ENCODE results near the gene CEP57L1. TPM values are rescaled to one million over a fixed set of nuclear protein-coding genes. Genes with fewer than 3 reads are reported as not detected.
"Not testable (repeated sequence)": the region's sequence is repeated elsewhere in the genome, so short reads cannot be mapped to it uniquely, and the experiment has no call there.

Gene CEP57L1
- total RNA-seq, 4 donors from 2014 or later = 11.0 to 30.0 (median 16.3) TPM

DNA sequence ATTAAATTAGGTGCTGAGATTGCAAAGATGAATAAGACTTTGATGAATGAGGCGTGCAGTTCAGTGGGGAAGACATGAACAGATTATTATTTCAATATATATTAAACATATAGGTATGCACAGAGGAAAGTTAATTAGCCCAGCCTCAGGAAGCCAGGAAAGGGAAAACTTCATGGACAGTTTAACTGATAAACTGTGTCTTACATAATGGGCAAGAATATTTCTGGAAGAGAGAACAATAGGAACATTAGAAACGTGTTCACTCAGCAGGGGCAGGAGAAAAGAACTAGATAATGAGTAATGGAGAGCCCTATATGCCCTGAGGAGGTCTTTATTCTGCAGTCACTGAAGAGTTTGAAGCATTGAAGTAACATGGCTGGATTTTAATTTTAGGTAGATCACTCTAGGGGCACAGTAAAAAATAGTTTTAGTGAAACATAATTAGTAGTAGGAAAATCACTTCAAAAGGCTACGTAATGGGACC is 23.6 kb downstream of the CEP57L1 start:
- no peaks in the 10 kb centered on the region for H3K36me3 ChIP-seq
- 20 to 68% methylated on average over 1 to 3 of the region's 3 CpGs for WGBS, 2 donors (ENCODE audit: low coverage in 1 of 2)
- TF ChIP-seq EP300 (IDR thresholded peaks at IDR 0.05) (no peak), POLR2AphosphoS5 (IDR thresholded peaks at IDR 0.05) (no peak)
- H3K27me3 ChIP-seq = no peaks in the 10 kb centered on the region
- ATAC-seq = no peak
- no peak overlapping the region for H3K27ac ChIP-seq
- H3K9me3 ChIP-seq = no peaks in the 10 kb centered on the region
- peaks cover 4 to 51% (median 5%) of the 10 kb centered on the region in 3 donors for H3K4me1 ChIP-seq
- H3K4me3 ChIP-seq = no peak overlapping the region

DNA sequence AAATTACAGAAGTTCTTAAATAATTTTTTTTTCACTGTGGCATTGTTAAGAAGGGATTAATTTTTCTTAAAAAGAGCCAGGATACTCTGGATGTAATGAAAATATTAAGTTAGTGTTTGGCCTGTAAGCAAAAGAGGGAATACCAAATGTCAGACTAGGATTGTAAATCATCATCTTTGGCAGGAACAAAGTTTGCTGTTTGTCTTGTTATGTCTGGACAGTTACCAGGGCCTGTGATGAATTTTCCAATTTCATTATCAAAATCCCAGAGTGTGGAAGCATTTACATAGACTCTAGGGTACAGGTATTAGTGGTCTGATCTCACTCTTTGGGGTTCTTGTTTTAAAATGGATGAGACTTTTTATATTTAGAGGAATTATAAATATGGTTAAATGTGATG is 26.1 kb downstream of the CEP57L1 start:
- no peak for ATAC-seq

DNA sequence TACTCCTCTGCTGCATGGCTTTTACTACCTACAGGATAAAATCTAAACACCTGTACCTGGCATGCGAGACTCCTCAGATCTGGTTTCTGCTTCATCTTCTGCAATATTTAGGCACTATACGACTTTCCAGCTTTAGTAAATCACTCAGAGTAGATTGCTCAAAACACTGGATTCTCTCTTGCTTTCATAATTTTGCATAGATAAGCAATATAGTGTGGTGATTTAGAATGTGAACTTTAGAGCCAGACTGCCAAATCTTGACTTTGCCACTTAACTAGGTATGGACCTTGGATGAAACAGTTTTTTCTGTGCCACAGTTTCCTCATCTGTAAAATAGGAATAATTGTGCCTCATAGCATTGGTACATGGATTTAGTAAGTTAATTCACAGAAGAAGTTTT is 28.9 kb downstream of the CEP57L1 start:
- no peaks in the 10 kb centered on the region for H3K27me3 ChIP-seq
- no peaks in the 10 kb centered on the region for H3K36me3 ChIP-seq
- no peak for ATAC-seq
- no peak for TF ChIP-seq POLR2AphosphoS5 (IDR thresholded peaks at IDR 0.05)
- TF ChIP-seq, protein P1, sequence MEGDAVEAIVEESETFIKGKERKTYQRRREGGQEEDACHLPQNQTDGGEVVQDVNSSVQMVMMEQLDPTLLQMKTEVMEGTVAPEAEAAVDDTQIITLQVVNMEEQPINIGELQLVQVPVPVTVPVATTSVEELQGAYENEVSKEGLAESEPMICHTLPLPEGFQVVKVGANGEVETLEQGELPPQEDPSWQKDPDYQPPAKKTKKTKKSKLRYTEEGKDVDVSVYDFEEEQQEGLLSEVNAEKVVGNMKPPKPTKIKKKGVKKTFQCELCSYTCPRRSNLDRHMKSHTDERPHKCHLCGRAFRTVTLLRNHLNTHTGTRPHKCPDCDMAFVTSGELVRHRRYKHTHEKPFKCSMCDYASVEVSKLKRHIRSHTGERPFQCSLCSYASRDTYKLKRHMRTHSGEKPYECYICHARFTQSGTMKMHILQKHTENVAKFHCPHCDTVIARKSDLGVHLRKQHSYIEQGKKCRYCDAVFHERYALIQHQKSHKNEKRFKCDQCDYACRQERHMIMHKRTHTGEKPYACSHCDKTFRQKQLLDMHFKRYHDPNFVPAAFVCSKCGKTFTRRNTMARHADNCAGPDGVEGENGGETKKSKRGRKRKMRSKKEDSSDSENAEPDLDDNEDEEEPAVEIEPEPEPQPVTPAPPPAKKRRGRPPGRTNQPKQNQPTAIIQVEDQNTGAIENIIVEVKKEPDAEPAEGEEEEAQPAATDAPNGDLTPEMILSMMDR (IDR thresholded peaks at IDR 0.05) = no peak
- no peak for TF ChIP-seq POLR2A (IDR thresholded peaks at IDR 0.05)
- TF ChIP-seq EP300 (IDR thresholded peaks at IDR 0.05) = no peak
- H3K9me3 ChIP-seq = no peaks in the 10 kb centered on the region
- H3K4me1 ChIP-seq = peaks cover 4 to 28% (median 5%) of the 10 kb centered on the region in 3 donors
- WGBS, 2 donors (ENCODE audit: low coverage in 1 of 2) = 90 to 100% methylated on average over 2 of the region's 2 CpGs
- H3K27ac ChIP-seq = no peak overlapping the region
- H3K4me3 ChIP-seq = no peak overlapping the region

More for the DNA sequence above, 26.1 kb downstream of the CEP57L1 start:
- TF ChIP-seq, protein P1 (IDR thresholded peaks at IDR 0.05) = no peak
- TF ChIP-seq EP300 (IDR thresholded peaks at IDR 0.05) (no peak), POLR2AphosphoS5 (IDR thresholded peaks at IDR 0.05) (no peak), POLR2A (IDR thresholded peaks at IDR 0.05) (no peak)
- Histone ChIP-seq H3K4me1 (peaks cover 4 to 51% (median 5%) of the 10 kb centered on the region in 3 donors), H3K4me3 (no peak overlapping the region), H3K27ac (peak overlapping the region in 2 of 4 donors; percentile 16 to 18), H3K36me3 (no peaks in the 10 kb centered on the region), H3K9me3 (no peaks in the 10 kb centered on the region), H3K27me3 (no peaks in the 10 kb centered on the region)

DNA sequence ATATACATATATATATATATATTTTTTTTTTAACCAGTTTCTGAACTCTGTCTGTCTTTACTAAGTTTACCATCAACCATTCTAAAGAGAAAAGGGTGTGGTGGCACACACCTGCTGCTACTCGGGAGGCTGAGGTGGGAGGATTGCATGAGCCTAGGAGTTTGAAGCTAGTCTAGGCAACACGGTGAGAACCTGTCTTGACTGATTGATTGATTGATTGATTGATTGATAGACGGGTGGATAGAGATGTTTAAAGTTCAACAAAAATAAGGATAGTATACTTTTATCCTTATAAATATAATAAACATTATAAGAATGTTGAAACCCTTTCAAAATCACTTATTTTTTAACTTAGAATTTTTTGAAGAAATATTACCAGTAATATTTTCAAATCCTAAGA is 30.2 kb downstream of the CEP57L1 start:
- Histone ChIP-seq H3K9me3 (no peaks in the 10 kb centered on the region), H3K27me3 (no peaks in the 10 kb centered on the region), H3K4me1 (peaks cover 4 to 18% (median 5%) of the 10 kb centered on the region in 3 donors), H3K36me3 (no peaks in the 10 kb centered on the region), H3K27ac (no peak overlapping the region), H3K4me3 (no peak overlapping the region)
- WGBS, 2 donors (ENCODE audit: low coverage in 1 of 2) = 71 to 82% methylated on average over 3 of the region's 3 CpGs
- TF ChIP-seq POLR2AphosphoS5 (IDR thresholded peaks at IDR 0.05) (no peak), POLR2A (IDR thresholded peaks at IDR 0.05) (no peak)
- TF ChIP-seq, protein P1 (IDR thresholded peaks at IDR 0.05) = no peak
- ATAC-seq = no peak

DNA sequence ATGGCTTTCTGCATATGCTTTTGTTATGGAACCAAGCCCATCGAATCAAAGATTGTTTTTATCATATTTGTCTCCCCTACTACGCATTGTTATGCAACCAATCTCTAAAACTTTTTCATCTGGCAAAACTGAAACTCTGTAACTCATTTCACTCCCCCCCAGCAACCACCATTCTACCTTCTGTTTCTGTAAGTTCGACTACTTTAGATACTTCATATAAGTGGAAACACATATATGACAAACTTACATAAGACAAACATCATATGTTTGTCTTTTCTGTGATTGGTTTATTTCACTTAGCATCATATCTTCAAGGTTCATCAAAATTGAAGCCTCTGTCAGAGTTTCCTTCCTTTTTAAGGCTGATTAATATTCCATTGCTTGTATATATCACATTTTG is 34.8 kb downstream of the CEP57L1 start:
- H3K4me1 ChIP-seq = no peaks in the 10 kb centered on the region
- no peak for ATAC-seq
- H3K27ac ChIP-seq = no peak overlapping the region
- WGBS, 2 donors (ENCODE audit: low coverage in 1 of 2) = 85 to 89% methylated on average over 3 of the region's 3 CpGs
- no peaks in the 10 kb centered on the region for H3K27me3 ChIP-seq
- no peaks in the 10 kb centered on the region for H3K9me3 ChIP-seq
- H3K4me3 ChIP-seq = no peak overlapping the region
- H3K36me3 ChIP-seq = no peaks in the 10 kb centered on the region
- TF ChIP-seq, protein P1 (IDR thresholded peaks at IDR 0.05) = no peak
- TF ChIP-seq EP300 (IDR thresholded peaks at IDR 0.05) = no peak

DNA sequence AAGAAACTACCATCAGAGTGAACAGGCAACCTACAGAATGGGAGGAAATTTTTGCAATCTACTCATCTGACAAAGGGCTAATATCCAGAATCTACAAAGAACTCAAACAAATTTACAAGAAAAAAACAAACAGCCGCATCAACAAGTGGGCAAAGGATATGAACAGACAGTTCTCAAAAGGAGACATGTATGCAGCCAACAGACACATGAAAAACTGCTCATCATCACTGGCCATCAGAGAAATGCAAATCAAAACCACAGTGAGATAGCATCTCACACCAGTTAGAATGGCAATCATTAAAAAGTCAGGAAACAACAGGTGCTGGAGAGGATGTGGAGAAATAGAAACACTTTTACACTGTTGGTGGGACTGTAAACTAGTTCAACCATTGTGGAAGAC is 40.3 kb downstream of the CEP57L1 start:
- H3K9me3 ChIP-seq, H3K4me3 ChIP-seq, H3K27me3 ChIP-seq, H3K36me3 ChIP-seq, H3K27ac ChIP-seq, ATAC-seq, H3K4me1 ChIP-seq: not testable (repeated sequence)
- 95 to 100% methylated on average over 1 of the region's 1 CpG for WGBS, 2 donors (ENCODE audit: low coverage in 1 of 2)

DNA sequence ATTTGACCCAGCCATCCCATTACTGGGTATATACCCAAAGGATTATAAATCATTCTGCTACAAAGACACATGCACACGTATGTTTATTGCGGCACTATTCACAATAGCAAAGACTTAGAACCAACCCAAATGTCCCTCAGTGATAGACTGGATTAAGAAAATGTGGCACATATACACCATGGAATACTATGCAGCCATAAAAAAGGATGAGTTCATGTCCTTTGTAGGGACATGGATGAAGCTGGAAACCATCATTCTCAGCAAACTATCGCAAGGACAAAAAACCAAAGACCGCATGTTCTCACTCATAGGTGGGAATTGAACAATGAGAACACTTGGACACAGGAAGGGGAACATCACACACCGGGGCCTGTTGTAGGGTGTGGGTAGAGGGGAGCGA is 40.7 kb downstream of the CEP57L1 start:
- H3K27ac ChIP-seq, ATAC-seq, H3K36me3 ChIP-seq, H3K9me3 ChIP-seq, H3K4me1 ChIP-seq, H3K4me3 ChIP-seq, H3K27me3 ChIP-seq: not testable (repeated sequence)
- 88 to 100% methylated on average over 3 to 6 of the region's 6 CpGs for WGBS, 2 donors (ENCODE audit: low coverage in 1 of 2)

DNA sequence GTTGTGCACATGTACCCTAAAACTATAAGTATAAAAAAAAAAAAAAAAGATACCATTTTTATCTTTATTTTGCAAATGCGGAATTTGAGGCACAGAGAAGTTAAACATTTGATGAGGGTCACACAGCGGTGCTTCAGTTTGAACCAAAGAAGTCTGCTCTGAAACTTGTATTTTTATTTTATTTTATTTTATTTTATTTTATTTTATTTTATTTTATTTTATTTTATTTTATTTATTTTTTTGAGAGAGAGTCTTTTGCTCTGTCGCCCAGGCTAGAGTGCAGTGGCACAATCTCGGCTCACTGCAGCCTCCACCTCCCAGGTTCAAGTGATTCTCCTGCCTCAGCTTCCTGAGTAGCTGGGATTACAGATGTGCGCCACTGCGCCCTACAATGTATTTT is 41.2 kb downstream of the CEP57L1 start:
- H3K4me1 ChIP-seq, H3K4me3 ChIP-seq, ATAC-seq, H3K9me3 ChIP-seq, H3K27ac ChIP-seq, H3K27me3 ChIP-seq: not testable (repeated sequence)
- H3K36me3 ChIP-seq = peaks cover 0 to 11% of the 10 kb centered on the region in 2 donors
- WGBS, 2 donors (ENCODE audit: low coverage in 1 of 2) = 97 to 100% methylated on average over 4 to 6 of the region's 6 CpGs
